HG02852 (cell line): ENCODE data around the gene TUG1.

Experiments used
- ATAC-seq: cut with Tn5 transposase; IDR thresholded peaks from one replicate; pipeline ENCODE4 v1.9.1; 2021; ENCODE audit warnings: mild to moderate bottlenecking, moderate library complexity; ENCODE audit not compliant: unreplicated experiment

Gene TUG1

DNA sequence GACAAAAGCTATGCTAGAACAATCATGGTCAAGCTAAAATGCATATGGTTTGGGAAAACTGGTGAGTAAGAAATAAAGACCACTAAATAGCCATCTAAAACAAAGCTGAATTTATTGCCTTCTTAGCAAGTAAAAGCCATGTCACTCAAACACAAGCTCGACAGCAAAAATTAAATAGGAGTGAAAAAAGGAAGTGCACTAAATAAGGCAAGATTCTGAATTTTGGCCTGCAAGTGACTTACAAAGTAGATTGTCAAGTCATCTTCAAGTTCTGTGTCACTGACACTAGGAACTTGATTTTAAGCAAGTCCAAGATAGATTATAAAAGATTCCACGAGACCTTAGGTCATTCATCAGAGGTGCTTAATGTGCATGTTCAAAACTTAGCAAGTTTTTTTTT is 27.4 kb downstream of the TUG1 start:
- no peak for ATAC-seq

DNA sequence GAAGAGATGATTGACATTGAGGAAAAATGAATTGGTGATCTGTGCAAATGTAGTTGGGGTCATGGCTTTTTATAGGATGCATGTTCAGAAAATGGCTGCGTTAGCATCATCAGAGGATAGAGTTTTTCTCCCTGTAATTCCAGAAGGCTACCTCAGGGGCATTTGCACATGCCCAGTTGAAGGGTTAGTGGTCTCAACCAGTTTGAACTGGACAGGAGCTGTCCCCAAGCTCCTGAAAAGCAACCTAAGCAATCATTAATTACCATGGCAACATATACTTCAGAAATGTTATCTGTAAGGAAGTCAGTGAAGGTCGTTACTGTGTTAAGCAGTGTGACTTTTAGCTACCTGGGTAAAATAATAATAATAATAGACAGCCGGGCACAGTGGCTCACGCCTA is 29.3 kb downstream of the TUG1 start:
- no peak for ATAC-seq

DNA sequence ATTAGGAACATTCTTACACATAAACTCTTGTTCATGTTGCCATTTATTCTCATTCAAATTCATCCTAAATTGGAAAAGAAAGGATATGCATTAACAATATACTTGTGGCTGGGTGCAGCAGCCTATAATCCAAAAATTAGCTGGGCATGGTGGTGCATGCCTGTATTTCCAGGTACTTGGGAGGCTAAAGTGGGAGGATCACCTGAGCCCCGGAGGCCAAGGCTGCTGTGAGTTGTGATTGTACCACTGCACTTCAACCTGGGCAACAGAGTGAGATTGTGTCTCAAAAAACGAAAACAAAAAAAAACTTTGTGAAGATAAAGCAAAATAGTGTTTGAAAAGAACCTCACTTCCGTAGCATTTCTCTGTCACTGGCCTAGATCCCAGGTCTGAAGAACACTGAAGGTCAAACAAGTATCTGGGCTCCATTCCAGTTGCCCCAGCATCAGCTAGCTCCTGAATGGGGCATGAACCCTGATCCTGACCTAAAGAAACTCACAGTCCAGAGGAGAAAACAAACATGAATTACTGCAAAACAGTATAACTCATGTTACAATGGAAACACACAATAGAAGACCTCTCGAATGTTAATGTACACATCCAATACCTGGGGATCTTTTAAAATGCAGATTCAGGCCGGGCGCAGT is 32.2 kb downstream of the TUG1 start:
- no peak for ATAC-seq

DNA sequence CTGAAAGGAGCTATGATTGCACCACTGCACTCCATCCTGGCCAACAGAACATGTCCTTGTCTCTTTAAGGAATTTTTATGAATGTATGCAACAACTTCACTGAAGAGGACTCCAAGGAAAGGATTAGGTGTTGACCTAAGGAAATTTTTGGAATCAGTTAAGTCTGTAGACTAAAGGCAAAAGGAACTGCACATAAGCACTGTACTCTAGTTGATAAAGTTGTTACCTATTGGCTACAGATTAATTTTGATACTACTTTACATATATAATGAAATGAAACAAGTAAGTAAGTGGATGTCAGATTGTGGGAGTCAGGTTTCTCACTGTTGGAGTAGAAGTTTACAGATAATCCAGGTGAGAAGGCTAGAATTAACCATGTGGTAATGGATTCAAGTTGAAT is 36.5 kb downstream of the TUG1 start:
- no peak for ATAC-seq

DNA sequence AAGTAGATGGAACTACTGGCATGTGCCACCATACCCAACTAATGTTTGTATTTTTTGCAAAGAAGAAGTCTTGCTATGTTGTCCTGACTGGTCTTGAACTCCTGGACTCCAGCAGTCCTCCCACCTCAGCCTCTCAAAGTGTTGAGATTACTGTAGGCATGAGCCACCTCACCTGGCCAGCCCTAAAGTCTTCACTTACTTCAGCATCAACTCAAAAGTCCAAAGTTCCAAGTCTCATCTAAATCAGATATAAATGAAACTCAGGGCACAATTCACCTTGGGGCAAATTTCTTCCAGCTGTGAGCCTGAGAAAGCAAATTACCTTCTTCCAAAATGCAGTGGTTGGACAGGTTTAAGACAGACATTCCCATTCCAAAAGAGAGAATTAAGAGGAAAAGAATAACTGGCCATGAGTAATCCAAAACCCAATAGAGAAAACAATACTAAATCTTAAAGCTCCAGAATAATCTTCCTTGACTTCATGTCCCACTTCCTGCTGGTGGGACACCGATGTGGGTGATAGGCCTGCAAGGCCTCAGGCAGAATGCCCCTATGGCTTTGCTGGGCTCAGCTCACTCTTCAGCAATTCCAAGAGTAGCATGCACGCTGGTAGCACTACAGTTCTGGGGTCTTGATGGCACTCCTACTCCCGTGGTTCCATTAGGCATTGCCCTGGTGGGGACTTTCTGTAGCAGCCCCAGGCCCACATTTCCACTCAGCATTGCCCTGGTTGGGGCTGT is 50.3 kb downstream of the TUG1 start:
- ATAC-seq: no peak

DNA sequence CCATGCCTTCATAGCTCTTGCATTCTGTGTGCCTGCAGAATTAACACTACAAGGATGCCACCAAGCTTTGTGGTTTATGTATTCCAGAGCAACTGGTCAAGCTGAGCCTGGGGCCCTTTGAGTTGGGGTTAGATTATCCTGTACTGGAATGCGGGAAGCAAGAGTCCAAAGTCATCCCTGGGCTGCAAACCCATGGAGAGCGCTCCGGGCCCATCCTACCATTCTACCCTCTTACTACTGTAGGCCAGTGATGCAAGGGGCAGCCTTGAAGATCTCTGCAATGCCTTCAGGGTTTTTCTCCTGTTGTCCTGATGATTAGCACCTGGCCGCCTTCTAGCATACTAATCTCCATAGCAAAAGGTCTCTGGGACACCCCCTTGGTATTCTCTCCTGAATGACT is 51.3 kb downstream of the TUG1 start:
- no peak for ATAC-seq

DNA sequence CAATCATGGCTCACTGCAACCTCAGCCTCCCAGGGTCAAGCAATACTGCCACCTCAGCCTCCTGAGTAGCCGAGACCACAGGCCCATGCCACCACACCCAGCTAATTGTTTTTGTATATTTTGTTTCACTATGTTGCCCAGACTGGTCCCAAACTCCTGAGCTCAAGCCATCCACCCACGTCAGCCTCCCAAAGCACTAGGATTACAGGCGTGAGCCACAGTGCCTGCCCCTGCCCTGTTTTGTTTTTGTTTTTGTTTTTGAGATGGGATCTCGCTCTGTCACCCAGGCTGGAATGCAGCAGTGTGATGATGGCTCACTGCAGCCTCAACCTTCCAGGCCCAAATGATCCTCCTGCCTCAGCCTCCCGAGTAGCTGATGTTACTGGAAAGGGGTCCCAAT is 53.5 kb downstream of the TUG1 start:
- no peak for ATAC-seq
